Measurements from ENCODE around the gene CAPN10.
A peak's percentile ranks its signal among the peaks of the same experiment; 100 is the strongest.

The CAPN10 gene

DNA sequence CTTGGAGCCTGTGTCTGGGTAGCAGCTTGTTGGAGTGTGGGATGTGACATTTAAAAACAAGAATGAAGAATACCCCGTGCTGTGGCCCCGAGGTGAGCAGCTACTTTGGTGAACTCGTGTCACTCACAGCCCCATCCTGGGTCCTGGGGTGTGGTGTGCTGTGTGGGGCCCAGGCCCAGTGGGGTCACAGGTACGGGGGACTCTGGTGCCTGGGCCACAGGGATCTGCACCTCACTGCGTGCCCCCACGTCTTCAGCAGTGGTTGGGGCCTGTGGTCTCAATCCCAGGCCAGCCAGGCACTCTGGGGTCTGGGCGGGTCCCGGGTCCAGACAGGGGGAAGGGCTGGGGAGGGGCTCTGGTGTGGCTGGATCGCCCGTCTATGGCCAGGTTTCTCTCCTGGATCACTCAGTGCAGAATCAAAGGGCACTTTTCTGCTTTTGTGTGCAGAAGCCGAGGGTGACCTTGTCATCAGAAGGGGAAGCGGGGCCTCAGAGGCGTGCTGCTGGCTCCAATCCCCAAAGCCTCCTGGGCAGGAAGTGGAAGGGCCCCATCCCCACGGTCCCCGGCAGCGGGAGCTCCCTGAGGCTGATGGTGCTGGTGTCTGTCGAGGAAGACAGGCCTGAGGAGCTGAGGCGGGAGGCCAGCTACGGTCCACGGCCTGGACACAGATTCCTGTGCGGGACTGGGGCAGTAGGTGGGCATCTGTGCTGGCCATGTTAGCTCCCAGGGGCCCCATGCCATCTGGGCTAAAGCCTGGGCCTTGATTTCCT is 40.2 kb downstream of the CAPN10 start:
- DNase-seq = peak; percentile 60

DNA sequence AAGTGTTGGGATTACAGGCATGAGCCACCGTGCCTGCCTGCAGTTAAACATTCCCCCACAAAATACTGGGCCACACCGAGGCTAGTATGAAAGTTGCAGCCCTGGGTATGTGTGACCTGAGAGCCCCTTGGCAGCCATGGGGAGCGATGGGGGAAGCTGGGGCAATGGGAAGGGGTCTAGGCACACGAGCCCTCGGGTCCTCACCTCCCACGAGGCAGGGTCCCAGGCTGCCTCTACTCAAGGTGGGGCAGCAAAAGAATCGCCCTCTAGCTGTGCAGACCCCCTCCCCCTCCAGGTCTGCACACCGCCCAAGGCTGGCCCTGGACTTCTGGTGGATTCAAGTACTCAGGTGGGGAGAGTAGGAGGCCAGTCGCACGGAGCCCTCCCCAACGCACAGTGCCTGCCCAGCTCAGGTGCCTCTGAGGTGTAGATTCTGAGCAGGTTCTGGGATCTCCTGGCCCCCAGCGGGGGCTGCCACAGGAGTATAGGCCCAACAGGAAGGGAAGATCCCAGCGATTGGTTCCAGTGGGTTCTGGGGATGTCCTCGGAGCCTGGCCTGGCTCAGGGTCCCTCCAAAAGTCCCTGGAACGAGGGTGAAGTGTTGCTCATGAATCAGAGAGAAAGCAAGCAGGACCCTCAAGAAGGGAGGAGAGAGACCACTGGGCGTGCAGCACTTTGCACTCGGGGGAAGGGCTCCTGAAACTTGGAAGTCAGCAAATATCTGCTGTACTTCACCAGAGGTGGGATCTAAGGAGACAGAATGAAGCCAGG is 41.4 kb downstream of the CAPN10 start:
- DNase-seq = no peak

DNA sequence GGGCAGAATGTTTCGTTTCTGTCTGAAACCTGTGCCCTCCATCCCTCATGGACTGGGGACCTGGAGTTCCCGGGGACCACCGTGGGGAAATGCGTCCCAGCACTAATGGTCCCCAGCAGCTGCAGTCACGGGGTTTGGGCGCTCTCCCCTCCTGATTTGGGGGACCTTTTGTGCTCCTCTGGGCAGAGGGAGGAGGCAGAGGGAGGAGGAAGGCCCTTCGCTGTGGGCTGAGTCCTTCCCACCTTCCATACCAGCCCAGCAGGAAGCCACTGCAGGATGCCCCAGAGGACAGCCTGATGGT is 41.9 kb downstream of the CAPN10 start:
- no peak for DNase-seq

DNA sequence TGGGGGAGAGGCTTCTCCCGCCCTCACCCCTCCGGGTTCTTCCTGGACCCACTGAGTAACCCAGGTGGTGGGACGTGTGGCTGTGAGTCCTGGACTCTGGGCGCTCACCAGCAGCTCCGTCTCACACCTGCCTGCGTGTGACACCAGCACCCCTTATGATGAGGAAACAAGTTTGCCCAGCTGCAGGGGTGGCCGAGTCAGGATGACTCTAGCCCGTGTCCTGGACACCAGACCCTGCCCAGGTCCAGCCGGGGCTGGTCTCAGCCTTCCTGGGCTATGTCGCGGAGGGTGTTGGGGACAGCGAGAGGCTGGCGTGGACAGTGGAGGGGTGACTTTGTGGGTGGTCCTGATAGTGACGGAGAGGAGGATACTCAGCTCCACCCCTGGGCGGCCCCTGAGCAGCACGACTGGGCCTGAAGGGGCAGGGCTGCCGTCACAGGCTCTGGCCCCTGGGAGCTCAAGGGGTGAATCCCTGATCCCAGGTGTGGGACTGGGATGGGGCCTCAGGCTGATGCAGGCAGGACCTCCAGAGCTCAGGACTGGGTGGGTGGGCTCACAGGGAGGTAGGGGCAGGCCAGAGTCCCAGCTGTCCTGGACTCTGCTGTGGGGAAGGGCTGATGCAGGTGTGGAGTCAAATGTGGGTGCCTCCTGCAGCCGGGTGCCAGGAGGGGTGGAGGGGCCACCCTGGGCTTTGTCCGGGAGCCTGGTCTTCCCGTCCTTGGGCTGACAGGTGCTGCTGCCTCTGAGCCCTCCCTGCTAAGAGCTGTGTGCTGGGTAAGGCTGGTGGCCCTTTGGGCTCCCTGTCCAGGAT is 42.5 kb downstream of the CAPN10 start:
- no peak for DNase-seq

DNA sequence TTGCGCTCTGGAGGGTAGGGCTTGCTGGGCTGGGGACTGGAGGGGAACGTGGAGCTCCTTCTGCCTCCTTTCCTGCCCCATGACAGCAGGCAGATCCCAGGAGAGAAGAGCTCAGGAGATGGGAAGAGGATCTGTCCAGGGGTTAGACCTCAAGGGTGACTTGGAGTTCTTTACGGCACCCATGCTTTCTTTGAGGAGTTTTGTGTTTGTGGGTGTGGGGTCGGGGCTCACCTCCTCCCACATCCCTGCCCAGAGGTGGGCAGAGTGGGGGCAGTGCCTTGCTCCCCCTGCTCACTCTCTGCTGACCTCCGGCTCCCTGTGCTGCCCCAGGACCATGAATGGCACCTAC is 43.1 kb downstream of the CAPN10 start:
- DNase-seq = no peak

DNA sequence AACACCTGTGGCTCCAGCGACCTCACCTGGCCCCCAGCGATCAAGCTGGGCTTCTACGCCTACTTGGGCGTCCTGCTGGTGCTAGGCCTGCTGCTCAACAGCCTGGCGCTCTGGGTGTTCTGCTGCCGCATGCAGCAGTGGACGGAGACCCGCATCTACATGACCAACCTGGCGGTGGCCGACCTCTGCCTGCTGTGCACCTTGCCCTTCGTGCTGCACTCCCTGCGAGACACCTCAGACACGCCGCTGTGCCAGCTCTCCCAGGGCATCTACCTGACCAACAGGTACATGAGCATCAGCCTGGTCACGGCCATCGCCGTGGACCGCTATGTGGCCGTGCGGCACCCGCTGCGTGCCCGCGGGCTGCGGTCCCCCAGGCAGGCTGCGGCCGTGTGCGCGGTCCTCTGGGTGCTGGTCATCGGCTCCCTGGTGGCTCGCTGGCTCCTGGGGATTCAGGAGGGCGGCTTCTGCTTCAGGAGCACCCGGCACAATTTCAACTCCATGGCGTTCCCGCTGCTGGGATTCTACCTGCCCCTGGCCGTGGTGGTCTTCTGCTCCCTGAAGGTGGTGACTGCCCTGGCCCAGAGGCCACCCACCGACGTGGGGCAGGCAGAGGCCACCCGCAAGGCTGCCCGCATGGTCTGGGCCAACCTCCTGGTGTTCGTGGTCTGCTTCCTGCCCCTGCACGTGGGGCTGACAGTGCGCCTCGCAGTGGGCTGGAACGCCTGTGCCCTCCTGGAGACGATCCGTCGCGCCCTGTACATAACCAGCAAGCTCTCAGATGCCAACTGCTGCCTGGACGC is 43.6 kb downstream of the CAPN10 start:
- DNase-seq = no peak

DNA sequence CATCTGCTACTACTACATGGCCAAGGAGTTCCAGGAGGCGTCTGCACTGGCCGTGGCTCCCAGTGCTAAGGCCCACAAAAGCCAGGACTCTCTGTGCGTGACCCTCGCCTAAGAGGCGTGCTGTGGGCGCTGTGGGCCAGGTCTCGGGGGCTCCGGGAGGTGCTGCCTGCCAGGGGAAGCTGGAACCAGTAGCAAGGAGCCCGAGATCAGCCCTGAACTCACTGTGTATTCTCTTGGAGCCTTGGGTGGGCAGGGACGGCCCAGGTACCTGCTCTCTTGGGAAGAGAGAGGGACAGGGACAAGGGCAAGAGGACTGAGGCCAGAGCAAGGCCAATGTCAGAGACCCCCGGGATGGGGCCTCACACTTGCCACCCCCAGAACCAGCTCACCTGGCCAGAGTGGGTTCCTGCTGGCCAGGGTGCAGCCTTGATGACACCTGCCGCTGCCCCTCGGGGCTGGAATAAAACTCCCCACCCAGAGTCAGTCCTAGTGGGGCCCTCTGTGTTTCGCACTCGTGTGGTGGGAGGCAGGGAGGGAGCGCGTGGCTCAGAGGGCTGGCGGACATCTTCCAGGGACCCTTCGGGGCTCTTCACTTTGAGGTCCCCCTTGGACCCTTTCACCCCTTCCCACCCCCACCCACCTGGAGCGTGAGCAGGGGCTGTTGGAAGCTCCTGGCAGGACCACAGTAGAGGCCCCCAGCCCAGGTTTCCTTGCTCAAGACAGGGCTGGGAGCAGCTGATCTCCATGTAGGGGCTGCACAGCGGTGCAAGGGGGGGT is 44.4 kb downstream of the CAPN10 start:
- no peak for DNase-seq

DNA sequence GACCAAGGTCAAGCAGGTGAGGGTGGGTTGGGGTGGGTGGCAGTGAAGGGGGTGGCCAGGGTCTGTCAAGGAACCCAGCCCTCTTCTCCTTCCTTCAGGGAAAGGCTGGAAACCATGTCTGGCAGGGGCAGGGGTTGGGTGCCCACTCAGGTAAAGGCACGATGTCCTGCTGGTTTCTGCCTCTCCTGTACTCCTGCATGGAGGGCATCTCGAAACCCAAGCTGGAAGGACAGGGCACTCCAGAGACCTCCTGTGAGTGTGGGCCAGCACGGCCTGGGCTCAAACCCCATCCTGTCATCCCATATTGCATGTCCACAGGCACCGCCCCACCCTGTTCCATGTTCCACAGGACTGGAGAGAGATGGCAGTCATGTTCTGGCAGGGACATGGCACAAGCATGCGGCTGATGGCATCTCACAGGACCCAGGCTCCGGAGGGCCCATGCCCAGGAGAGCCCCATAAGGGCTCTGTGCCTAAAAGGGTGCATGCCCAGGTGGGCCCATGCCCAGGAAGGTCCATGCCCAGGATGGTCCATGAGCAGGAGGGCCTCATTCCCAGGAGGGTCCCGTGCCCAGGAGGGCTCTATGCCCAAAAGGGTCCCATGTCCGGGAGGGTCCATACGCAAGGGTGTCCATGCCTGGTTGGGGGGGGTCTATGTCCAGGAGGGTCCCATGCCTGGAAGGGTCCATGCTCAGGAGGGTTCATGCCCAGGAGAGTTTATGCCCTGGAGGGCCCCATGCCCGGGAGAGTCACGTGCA is 45.2 kb downstream of the CAPN10 start:
- no peak for DNase-seq

DNA sequence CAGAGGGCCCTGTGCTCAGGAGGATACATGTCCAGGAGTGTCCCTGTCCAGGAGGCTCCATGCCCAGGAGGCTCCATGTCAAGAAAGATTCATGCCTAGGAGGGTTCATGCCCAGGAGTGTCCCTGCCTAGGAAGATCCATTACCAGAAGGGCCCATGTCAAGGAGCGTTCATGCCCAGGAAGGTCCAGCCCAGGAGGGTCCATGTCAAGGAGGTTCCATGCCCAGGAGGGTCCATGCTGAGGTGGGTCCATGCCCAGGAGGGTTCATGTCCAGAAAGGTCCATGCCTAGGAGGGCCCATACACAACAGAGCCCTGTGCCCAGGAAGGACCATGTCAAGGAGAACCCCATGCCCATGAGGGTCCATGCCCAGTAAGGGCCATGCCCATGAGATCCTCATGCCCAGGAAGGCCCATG is 45.8 kb downstream of the CAPN10 start:
- DNase-seq = no peak

DNA sequence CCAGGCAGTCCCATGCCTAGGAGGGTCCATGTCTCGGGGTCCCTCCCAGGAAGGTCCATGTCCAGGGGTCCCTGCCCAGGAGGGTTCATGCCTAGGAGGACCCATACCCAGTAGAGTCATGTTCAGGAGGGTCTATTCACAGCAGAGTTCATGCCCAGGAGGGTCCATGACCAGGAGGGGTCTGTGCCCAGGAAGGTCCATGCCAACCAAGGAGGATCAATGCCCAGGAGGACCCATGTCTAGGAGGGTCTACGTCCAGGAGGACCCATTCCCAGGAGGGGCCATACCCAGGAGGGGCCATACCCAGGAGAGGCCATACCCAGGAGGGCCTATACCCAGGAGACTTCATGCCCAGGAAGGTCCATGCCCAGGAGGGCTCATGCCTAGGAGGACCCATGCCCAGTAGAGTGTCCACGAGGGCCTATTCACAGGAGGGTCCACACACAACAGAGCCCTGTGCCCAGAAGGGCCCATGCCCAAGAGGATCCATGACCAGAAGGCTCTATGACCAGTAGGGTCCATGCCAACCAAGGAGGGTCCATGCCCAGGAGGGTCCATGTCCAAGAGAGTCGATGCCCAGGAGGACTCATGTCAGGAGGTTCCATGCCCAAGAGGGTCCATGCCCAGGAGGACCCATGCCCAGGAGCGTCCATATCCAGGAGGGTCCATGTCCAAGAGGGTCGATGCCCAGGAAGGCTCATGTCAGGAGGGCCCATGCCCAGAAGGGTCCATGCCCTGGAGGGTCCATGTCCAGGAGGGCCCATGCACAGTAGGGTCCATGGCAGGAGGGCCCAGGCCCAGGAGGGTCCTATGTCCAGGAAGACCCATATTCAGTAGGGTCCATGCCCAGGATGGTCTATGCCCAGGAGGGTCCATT is 48.8 kb downstream of the CAPN10 start:
- DNase-seq = no peak

DNA sequence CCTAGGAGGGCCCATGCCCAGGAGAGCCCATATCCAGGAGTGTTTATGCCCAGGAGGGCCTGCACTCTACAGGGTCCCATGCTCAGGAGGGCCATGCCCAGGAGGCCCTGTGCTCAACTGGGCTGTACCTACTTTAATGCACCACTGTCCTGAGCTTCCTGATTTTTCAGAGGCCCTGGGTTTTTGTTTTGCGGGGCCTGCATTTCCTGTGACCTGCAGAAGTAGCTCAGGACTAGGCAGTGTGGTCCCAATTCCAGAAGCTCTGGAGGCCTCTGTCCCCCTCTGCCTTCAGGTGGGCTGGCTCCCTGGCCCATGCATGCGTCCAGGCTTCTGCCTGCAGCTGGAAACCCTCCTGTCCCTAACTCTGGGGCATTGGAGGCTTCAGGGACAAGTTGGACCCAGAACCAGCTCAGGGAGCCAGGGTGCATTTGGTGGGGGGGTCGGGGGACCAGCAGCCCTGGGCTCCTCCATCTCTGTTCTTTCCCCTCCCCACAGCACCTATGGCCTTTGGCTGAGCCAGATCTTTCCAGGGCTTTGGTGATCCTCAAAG is 49.5 kb downstream of the CAPN10 start:
- DNase-seq = no peak

DNA sequence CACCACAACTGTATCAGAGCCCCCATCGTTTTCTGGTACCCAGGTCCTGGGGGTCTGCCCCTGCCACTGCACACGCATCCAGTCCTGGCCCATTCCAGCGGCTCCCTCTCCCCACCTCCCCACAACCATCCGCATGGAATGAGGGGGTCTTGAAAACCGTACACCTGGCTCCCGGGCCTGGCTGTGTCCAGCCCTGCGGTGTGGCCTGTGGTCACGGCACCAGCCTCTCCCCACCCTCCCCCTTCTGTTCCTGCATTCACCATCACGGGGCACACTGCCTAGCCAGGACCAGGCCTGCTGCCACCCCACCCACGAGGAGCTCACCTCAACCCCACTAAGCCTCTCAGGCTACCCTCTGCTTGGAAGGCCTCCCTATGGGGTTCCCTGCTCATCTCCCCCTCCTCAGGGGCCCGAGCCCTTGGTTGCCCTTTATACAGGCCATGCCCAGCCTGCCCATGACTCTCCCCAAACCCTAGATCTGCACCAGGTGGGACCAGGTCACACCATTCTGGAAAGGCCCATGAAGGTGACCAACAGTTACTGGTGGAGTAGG is 50.1 kb downstream of the CAPN10 start:
- DNase-seq = no peak

DNA sequence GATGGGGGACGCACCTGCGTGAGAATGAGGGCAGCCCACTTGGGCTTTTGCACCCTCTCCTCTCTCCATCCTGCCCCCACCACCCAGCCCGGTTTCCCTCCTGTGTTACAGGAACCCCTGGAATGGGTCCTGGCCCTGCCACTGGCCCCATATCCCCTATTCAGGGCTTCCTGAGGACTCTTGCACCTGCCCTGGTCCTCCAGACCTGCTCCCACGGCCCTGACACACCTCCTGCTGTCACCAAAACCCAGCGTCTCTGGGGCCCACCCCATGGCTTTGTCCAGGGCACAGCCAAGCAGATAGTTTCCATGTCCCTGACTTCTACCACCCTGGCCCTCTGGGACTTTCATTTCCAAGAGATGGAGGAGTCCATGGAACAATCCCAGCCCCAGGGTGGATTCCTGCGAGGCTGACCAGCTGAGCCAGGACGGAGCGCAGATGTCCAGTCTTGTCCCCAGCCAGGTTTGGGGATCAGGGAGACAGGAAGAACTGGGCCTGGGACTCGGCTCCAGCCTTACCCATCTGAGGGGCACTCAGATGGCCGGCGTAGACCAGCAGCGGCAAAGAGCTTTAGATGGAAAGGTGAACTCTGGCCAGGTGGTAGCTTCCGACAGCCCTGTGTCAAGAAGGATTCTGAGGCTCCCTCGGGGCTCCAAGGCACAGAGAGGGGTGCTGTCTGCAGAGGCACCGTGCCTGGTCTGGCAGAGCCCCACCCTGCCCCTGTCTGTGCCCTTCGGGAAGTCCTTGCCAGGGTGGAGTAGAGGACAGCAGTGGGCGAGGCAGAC is 50.8 kb downstream of the CAPN10 start:
- no peak for DNase-seq

DNA sequence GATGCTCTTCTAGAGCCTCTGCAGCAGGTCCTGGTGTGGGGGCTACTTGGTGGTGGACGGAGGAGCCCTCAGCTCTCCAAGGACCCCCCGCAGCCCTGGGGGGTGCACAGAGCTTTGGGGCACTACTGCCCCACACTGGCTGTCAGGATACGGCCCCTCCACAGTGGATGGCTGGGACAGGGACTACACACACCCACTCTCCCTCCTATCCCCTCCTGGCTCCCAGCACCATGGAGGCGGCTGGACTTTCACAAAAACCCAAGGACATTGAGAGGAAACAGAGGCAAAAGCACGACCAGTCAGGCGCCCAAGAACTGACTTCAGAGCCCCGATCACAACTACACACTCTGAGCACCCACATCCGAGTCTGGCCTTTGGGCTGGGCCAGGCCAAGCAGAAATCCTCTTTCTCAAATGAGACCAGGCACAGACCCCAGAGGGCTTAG is 51.4 kb downstream of the CAPN10 start:
- no peak for DNase-seq

DNA sequence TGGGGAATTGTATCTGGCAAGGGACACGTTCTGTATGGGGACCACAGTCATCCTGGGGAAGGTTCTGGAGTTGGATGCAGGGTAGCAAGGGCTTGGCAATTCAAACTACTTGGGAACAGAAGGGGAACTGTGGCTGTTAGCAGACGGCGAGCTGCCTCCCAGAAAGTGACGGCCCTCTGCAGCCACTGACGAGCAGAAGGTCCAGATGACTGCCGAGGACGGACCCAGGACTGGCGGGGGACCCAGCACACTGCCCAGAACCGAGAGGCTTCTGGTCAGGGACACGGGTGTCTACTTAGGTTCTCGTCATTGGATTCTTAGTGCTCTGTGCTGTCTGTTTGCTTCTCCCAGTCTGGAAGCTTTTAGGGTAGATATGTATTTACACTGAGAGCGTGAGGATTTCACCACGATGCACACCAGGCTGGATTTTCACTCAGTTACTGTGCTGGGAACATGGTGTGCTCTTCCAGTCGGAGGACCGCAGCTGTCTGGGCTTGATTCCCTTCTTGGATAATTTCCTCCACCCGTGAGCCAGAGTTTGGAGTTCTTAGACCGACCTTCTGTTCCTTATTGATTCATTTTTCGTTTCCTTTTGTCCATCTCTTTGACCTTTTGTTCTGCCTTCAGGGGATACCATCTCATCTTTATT is 52.1 kb downstream of the CAPN10 start:
- no peak for DNase-seq

DNA sequence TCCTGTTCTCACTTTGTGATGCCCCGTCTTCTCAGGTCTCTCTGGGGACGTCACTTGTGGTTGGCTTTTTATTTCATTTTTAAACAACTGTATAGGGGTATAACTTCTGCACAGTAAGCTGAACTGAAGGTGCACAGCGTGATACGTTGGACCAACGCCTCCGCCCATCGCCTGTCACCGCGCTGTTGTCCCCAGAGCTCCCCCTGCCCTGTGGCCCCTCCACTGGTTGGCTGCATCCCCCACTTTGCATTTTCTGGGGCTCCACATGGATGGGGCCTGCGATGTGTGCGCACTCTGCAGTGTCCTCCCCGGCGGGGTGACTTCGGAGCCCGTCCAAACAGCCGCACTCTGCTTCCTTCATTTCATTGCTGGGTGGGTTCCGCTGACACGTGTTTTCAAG is 53.0 kb downstream of the CAPN10 start:
- DNase-seq = no peak

DNA sequence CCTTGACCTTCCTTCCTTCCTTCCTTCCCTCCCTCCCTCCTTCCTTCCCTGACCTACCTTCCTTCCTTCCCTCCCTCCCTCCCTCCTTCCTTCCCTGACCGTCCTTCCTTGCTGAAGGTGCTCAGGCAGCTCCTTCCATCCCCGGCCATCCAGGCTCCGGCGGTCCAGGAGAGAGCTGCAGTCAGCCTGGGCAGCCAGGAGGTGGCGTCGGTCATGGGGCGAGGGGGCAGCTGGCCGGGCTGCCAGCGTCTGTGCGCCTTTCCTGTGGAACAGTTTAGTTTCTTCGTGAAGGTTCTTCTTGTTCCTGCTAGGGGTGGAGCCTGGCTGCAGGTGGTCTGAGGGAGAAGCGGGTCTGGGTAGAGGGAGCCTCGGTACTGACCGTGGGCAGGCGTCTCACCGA is 54.4 kb downstream of the CAPN10 start:
- peak; percentile 38 for DNase-seq

DNA sequence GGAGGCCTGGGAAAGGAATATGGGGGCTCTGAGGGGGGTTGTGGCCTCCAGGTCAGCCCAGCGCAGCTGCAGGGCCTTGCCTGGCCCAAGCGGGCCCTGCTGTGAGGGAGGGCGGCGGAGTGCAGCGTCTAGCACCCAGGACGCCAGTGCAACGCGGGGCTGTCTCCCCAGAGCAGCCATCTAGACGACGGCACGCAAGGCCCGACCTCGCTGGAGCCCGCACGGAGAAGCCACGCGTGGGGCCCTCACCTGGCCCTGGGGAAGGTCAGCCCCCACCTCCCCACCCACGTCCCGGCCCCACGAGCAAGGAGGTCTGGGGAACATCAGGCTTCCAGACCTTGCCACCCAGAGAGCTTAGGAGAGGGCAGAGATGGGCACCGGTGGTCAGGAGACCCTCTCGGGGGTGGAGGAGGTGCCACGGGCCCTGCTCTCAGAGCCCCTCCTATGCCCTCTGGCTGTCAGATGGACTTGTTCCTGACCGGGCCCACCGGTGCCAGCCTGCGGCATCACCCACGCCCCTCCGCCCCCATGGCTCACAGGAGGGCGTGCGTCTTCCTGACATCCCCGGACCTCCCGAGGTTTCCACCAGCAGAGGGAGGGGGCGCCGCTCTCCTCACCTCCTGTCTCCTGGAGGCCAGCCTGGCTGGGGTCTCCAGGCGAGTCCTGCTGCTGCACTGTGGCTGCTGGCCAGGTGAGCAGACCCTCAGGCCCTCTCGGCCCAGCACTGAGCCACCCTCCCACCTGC is 55.7 kb downstream of the CAPN10 start:
- DNase-seq = no peak

All from stimulated activated CD4-positive, alpha-beta T cell treated with anti-CD3 and anti-CD28 coated beads, Interleukin-15, amount 100 ng/mL, for 24 hours (primary cell).